Measurements from ENCODE around the gene CCSER1. TPM values are rescaled to one million over a fixed set of nuclear protein-coding genes. Genes with fewer than 3 reads are reported as not detected.

CCSER1 gene
- total and polyA plus RNA-seq, 2 of the 8 experiments (the other 6 are each of a cell fraction or from before 2014, with no cell fraction given) = 0.26 to 0.84 TPM

- 96% methylated on average over 1 of the region's 1 CpG; no CpG with 5 or more reads in 1 of the 2 experiments for WGBS, 2 experiments (ENCODE audit: extremely low coverage in 1 of 2, insufficient coverage in 1 of 2, insufficient read length in 1 of 2, insufficient replicate concordance in 2 of 2, low coverage in 1 of 2, low lambda C conversion rate in 2 of 2, missing lambda C conversion rate in 1 of 2)
- Histone ChIP-seq H2BK15ac (ENCODE audit: low read length) (no peak overlapping the region), H2AFZ (ENCODE audit: low read length) (no peak overlapping the region), H3K27ac (ENCODE audit: low read depth, low read length) (no peak overlapping the region), H2BK5ac (ENCODE audit: low read depth, low read length) (no peak overlapping the region), H3K23ac (ENCODE audit: insufficient read length) (no peak overlapping the region), H3K27me3 (replicated peaks in 1 of 4; ENCODE audit: control insufficient read depth in 3 of 4, extremely low read depth in 1 of 4, insufficient read depth in 3 of 4, low read length in 3 of 4) (peaks cover 0 to 1% (median 0%) of the 10 kb centered on the region in 4 experiments; a peak in 1 of 7 replicates), H3K4me1 (replicated peaks in 1 of 4; ENCODE audit: control insufficient read depth in 3 of 4, insufficient read depth in 4 of 4, low read length in 3 of 4) (no peaks in the 10 kb centered on the region), H3K18ac (ENCODE audit: extremely low read depth, low read length) (no peak overlapping the region), H2BK20ac (ENCODE audit: low read length) (no peak overlapping the region), H2AK5ac (ENCODE audit: low read depth, low read length) (no peak overlapping the region), H3K36me3 (ENCODE audit: control insufficient read depth in 2 of 4, insufficient read depth in 4 of 4, low read length in 3 of 4) (no peaks in the 10 kb centered on the region), H4K8ac (ENCODE audit: extremely low read depth, insufficient read depth, low read length) (no peak overlapping the region), H4K20me1 (replicated peaks in 1 of 2; ENCODE audit: control insufficient read depth in 1 of 2, insufficient read depth in 2 of 2, low read length in 2 of 2) (no peaks in the 10 kb centered on the region), H3K79me2 (ENCODE audit: control insufficient read depth in 1 of 2, insufficient read depth in 2 of 2, low read length in 2 of 2) (no peaks in the 10 kb centered on the region), H2BK120ac (replicated peaks; ENCODE audit: low read depth, low read length) (no peak overlapping the region), H4K91ac (replicated peaks; ENCODE audit: insufficient read length, low read length) (no peak overlapping the region), H3K79me1 (ENCODE audit: low read depth, low read length) (no peaks in the 10 kb centered on the region), H3K4ac (replicated peaks; ENCODE audit: insufficient read length, low read depth, low read length) (no peak overlapping the region), H2BK12ac (ENCODE audit: low read depth, low read length) (no peak overlapping the region), H3K9ac (replicated peaks in 1 of 4; ENCODE audit: extremely low read depth in 1 of 4, low read depth in 3 of 4, low read length in 3 of 4) (no peak overlapping the region), H3K23me2 (ENCODE audit: low read depth, low read length) (no peaks in the 10 kb centered on the region), H3K56ac (replicated peaks; ENCODE audit: insufficient read length, low read depth, low read length) (no peak overlapping the region), H3K4me3 (ENCODE audit: extremely low read depth in 1 of 4, insufficient read depth in 2 of 4, low read depth in 3 of 4, low read length in 4 of 4) (no peak overlapping the region), H4K5ac (ENCODE audit: insufficient read length, low read depth, low read length) (no peak overlapping the region), H3K4me2 (ENCODE audit: insufficient read depth in 1 of 2, low read depth in 2 of 2, low read length in 2 of 2) (no peak overlapping the region), H3K14ac (ENCODE audit: insufficient read length) (no peak overlapping the region), H3K9me3 (ENCODE audit: insufficient read depth in 2 of 2, low read depth in 1 of 2, low read length in 1 of 2) (no peaks in the 10 kb centered on the region)
- DNase-seq (ENCODE audit: low read depth in 1 of 2, low spot score in 2 of 2) (no peak), FAIRE-seq (no peak)
- POLR2A ChIA-PET (ENCODE audit: partially characterized antibody) = interaction anchor here (0.6 kb wide), 1 partner anchor 38 kb away, joined by 3 read pairs; no protein-coding TSS in a partner anchor
- CTCF ChIA-PET (ENCODE audit: partially characterized antibody) = interaction anchor here (0.6 kb wide), 1 partner anchor 1127 kb away, joined by 3 read pairs; no protein-coding TSS in a partner anchor
- no peak for TF ChIP-seq HDAC2 (IDR thresholded peaks at IDR 0.05; ENCODE audit: borderline replicate concordance in 1 of 2, low read depth in 2 of 2, low read length in 2 of 2)
These were observed 418.9 kb downstream of the CCSER1 start for GRCh38 chr4:90546114-90546513.
